IMR-90 (cell line): ENCODE results near the gene DSN1. TPM values are rescaled to one million over a fixed set of nuclear protein-coding genes. Genes with fewer than 3 reads are reported as not detected.

Experiments used
- CHD1 ChIP-seq: IDR thresholded peaks from 2 replicates; pipeline ENCODE4 v1.6.1; 2012; ENCODE audit warnings: low read depth, low read length, improper control_type of control experiment
- CTCF ChIP-seq: conservative IDR thresholded peaks from 2 replicates; pipeline ENCODE4 v1.5.1; 2012; ENCODE audit warnings: mild to moderate bottlenecking, low read depth, low read length, improper control_type of control experiment
- MAZ ChIP-seq: IDR thresholded peaks from 2 replicates; pipeline ENCODE4 v1.6.1; 2012; ENCODE audit warnings: low read depth, mild to moderate bottlenecking, low read length, improper control_type of control experiment, moderate library complexity, borderline replicate concordance
- POLR2A ChIP-seq: IDR thresholded peaks from 2 replicates; pipeline ENCODE4 v1.6.1; 2012; ENCODE audit warnings: mild to moderate bottlenecking, low read depth, low read length
- RAD21 ChIP-seq: IDR thresholded peaks from 2 replicates; pipeline ENCODE4 v1.6.1; 2012; ENCODE audit warnings: low read length, improper control_type of control experiment
- SMC3 ChIP-seq: fragments of 150-350 bp; IDR thresholded peaks from 2 replicates; pipeline ENCODE4 v1.6.1; 2016; ENCODE audit warnings: low read depth, mild to moderate bottlenecking, antibody characterized with exemption, low read length, moderate library complexity
- polyA plus RNA-seq, 3 experiments: library from polyadenylated mRNA; depleted of rRNA; stranded (reverse); fragments of >200 nt; gene quantifications; 2 replicates each; pipeline ENCODE4 v1.2.3, GENCODE V29; 2012; ENCODE audit warnings: low replicate concordance in 1 of 3
- total RNA-seq: library from RNA; depleted of rRNA; stranded (reverse); fragments of >200 nt; gene quantifications from 2 replicates; pipeline ENCODE4 v1.2.3, GENCODE V29; 2012

The DSN1 gene
- total and polyA plus RNA-seq, 2 of the 4 experiments (the other 2 are of a cell fraction), result 10.5 to 16.3 TPM

- TF ChIP-seq CTCF, result peak; percentile 59
- TF ChIP-seq RAD21, result peak; percentile 46
- TF ChIP-seq MAZ, result no peak; the same call in 1 of the 2 replicates
- no peak for TF ChIP-seq POLR2A
- TF ChIP-seq CHD1, result no peak
- peak; percentile 61 for TF ChIP-seq SMC3
These were observed 35.0 kb upstream of the DSN1 start (continued) for GRCh38 chr20:36808317-36809257.
